HepG2 (cell line): ENCODE measurements around the gene PIEZO2. TPM values are rescaled to one million over a fixed set of nuclear protein-coding genes. Genes with fewer than 3 reads are reported as not detected.

ENCODE experiments used
- ATAC-seq: fragments of 200-7000 bp; cut with Tn5 transposase; 3 replicates; pipeline ENCODE4 v1.9.1; 2020; ENCODE audit warnings: mild to moderate bottlenecking, moderate library complexity
- BruUV-seq: library from RNA; stranded (reverse); fragments of 400-500 nt; replicated peaks from 2 replicates; lab custom pipeline; 2021; lab: Mats Ljungman, UMichigan
- CTCF ChIA-PET: fragments of 300-600 bp; formaldehyde crosslinking; extraction: SDS; loops from one replicate; lab custom pipeline; 2021; ENCODE audit warnings: low total read pairs, inconsistent platforms, low intra/inter-chr PET ratio; lab: Yijun Ruan, JAX
- POLR2A ChIA-PET: fragments of 350-600 bp; sonication (Branson Sonifier 250); formaldehyde crosslinking; loops from one replicate; lab custom pipeline; 2020; ENCODE audit warnings: antibody characterized with exemption, inconsistent platforms; lab: Yijun Ruan, JAX
- DNase-seq: peaks from one replicate; pipeline ENCODE4 v3.0.0-alpha.2; 2015; ENCODE audit warnings: low spot score
- FAIRE-seq: peaks from 3 replicates; lab custom pipeline; 2011; peaks lifted over from hg19 to GRCh38; lab: Jason Lieb, UNC
- H2AFZ ChIP-seq: one replicate; pipeline ENCODE4 v1.6.1; 2011; ENCODE audit warnings: low read length, inconsistent platforms
- H3K27ac ChIP-seq: fragments of 300-600 bp; 3 replicates; pipeline ENCODE4 v1.8.0; 2011; ENCODE audit warnings: mixed run types, mild to moderate bottlenecking, mixed read lengths, low read length, inconsistent platforms; ENCODE audit not compliant: insufficient read depth; ENCODE audit errors: extremely low read length
- H3K27me3 ChIP-seq, 2 experiments: fragments of 200-600 bp in 1 of 2; 2 replicates in 1 of 2; 3 replicates in 1 of 2; pipeline versions ENCODE4 v1.6.0 to v1.8.0; 2011; ENCODE audit warnings: low read length in 2 of 2, mild to moderate bottlenecking in 2 of 2, moderate library complexity in 2 of 2, inconsistent platforms in 1 of 2; ENCODE audit not compliant: insufficient read depth in 2 of 2, control insufficient read depth in 1 of 2
- H3K36me3 ChIP-seq, 2 experiments: fragments of 200-600 bp in 1 of 2; replicated peaks in 1 of 2; 2 replicates in 1 of 2; 3 replicates in 1 of 2; pipeline versions ENCODE4 v1.5.1 to v1.8.0; 2011; ENCODE audit warnings: low read length in 2 of 2, inconsistent platforms in 1 of 2; ENCODE audit not compliant: insufficient read depth in 2 of 2, control insufficient read depth in 1 of 2
- H3K4me1 ChIP-seq: 2 replicates; pipeline ENCODE4 v1.5.1; 2012; ENCODE audit warnings: low read length, inconsistent platforms; ENCODE audit not compliant: insufficient read depth
- H3K4me2 ChIP-seq: 2 replicates; pipeline ENCODE4 v1.6.0; 2011; ENCODE audit warnings: low read depth, low read length, inconsistent platforms
- H3K4me3 ChIP-seq, 3 experiments: fragments of 200-600 bp in 1 of 3; sonication (generic), shearing (Covaris generic) in 1 of 3; replicated peaks in 1 of 3; 2 replicates each; pipeline ENCODE4 v1.5.1; 2011 to 2016; ENCODE audit warnings: low read length in 3 of 3, inconsistent platforms in 2 of 3, low read depth in 2 of 3, mild to moderate bottlenecking in 2 of 3, control low read depth in 1 of 3, mixed read lengths in 1 of 3; ENCODE audit not compliant: insufficient read depth in 1 of 3
- H3K79me2 ChIP-seq: one replicate; pipeline ENCODE4 v1.6.1; 2011; ENCODE audit warnings: low read length, inconsistent platforms; ENCODE audit not compliant: insufficient read depth
- H3K9ac ChIP-seq: 2 replicates; pipeline ENCODE4 v1.6.0; 2011; ENCODE audit warnings: mild to moderate bottlenecking, low read depth, low read length, inconsistent platforms; ENCODE audit not compliant: insufficient read depth
- H3K9me3 ChIP-seq: 2 replicates; pipeline ENCODE4 v1.5.1; 2012; ENCODE audit warnings: mild to moderate bottlenecking, low read length
- H4K20me1 ChIP-seq: 2 replicates; pipeline ENCODE4 v1.6.0; 2011; ENCODE audit warnings: inconsistent platforms, mild to moderate bottlenecking, low read length, moderate library complexity; ENCODE audit not compliant: insufficient read depth
- CHD4 ChIP-seq: fragments of 200-600 bp; sonication (generic); IDR thresholded peaks from 2 replicates; pipeline ENCODE4 v1.7.0; 2017; ENCODE audit warnings: mild to moderate bottlenecking, low read length, borderline replicate concordance
- FLYWCH1 ChIP-seq: sonication (generic); formaldehyde crosslinking; IDR thresholded peaks from 2 replicates; pipeline ENCODE4 v1.8.1; 2023; ENCODE audit warnings: mild to moderate bottlenecking, missing genetic modification reagents
- ZNF142 ChIP-seq: sonication (generic); formaldehyde crosslinking; IDR thresholded peaks from 2 replicates; pipeline ENCODE4 v1.4.0; 2020; ENCODE audit warnings: missing genetic modification reagents
- ZNF547 ChIP-seq: sonication (generic); formaldehyde crosslinking; IDR thresholded peaks from 2 replicates; pipeline ENCODE4 v1.5.1; 2020; ENCODE audit warnings: mild to moderate bottlenecking, missing genetic modification reagents
- WGBS: methylation state at CpG from one replicate; pipeline ENCODE4 v1.1.6; 2017; ENCODE audit warnings: low lambda C conversion rate; 5-methylcytosine and 5-hydroxymethylcytosine counted together
- in situ Hi-C: cut with HindIII; loops from 2 replicates; pipeline ENCODE4 v1.10.0; 2017; ENCODE audit warnings: low pct_unique_long_range_greater_than_20kb; ENCODE audit not compliant: extremely low pct_ligation_motif_present
- intact Hi-C: fragments of 100-400 bp; cut with micrococcal nuclease; formaldehyde crosslinking; loops from one replicate; pipeline ENCODE4 v1.10.0; 2022; ENCODE audit not compliant: unreplicated experiment
- polyA plus RNA-seq, 8 experiments: library from polyadenylated mRNA; depleted of rRNA in 3 of 8; stranded (reverse) in 7 of 8; unstranded in 1 of 8; fragments of >200 nt; fragmentation: Illumina TruSeq in 4 of 8; extraction: Trizol in 4 of 8; gene quantifications; 2 replicates each; pipeline versions ENCODE4 v1.2.1 to v1.2.3, GENCODE V29; 2011 to 2016; ENCODE audit warnings: low read depth in 4 of 8, missing spikeins in 1 of 8, mixed read lengths in 1 of 8; ENCODE audit not compliant: insufficient read depth in 1 of 8
- total RNA-seq, 5 experiments: library from RNA; depleted of rRNA; stranded (reverse); fragments of >200 nt; fragmentation: Illumina TruSeq; extraction: Trizol; gene quantifications; 2 replicates each; pipeline ENCODE4 v1.2.3, GENCODE V29; 2016; ENCODE audit warnings: low read depth in 1 of 5

PIEZO2 gene
- total and polyA plus RNA-seq, 2 of the 13 experiments (the other 11 are each of a cell fraction or from before 2014, with no cell fraction given) = 15.2 to 27.2 TPM

- no peak for FAIRE-seq
- ChIA-PET CTCF (no interaction called here), POLR2A (no interaction called here)
- H3K27ac ChIP-seq = no peak overlapping the region
- H3K4me3 ChIP-seq = no peak overlapping the region
- 83% methylated on average over 5 of the region's 5 CpGs for WGBS
- no peak for DNase-seq
- no peaks in the 10 kb centered on the region for H3K27me3 ChIP-seq
- H3K9ac ChIP-seq = no peak overlapping the region
- no peaks in the 10 kb centered on the region for H3K9me3 ChIP-seq
- TF ChIP-seq FLYWCH1 (CRISPR knock-in tag) (no peak), ZNF142 (CRISPR knock-in tag) (no peak), ZNF547 (CRISPR knock-in tag) (no peak), CHD4 (no peak)
- ATAC-seq = no peak
- peaks cover 22% of the 10 kb centered on the region for H3K4me1 ChIP-seq
- no peak overlapping the region for H3K4me2 ChIP-seq
- intact Hi-C loops = no loop called here
- no peaks in the 10 kb centered on the region for H4K20me1 ChIP-seq
- no peak overlapping the region for H2AFZ ChIP-seq
- in situ Hi-C loops = no loop called here
- no TSS peak for BruUV-seq
- no peaks in the 10 kb centered on the region for H3K36me3 ChIP-seq
- no peaks in the 10 kb centered on the region for H3K79me2 ChIP-seq
Observed at GRCh38 chr18:11077548-11078187, 71.7 kb downstream of the PIEZO2 start.
